Measurements from ENCODE around the gene SLAIN2.
A peak's percentile ranks its signal among the peaks of the same experiment; 100 is the strongest.

SLAIN2 gene

GRCh38 chr4:48324281-48324680 lies 17.0 kb upstream of the SLAIN2 start:
- H3K4me1 Mint-ChIP-seq = no peaks in the 10 kb centered on the region
- H3K27ac Mint-ChIP-seq = no peak overlapping the region
- DNase-seq (ENCODE audit: low spot score in 2 of 2) (no peak), ATAC-seq (no peak)
- no peaks in the 10 kb centered on the region for H3K36me3 Mint-ChIP-seq
- H3K4me3 Mint-ChIP-seq = no peak overlapping the region
- no peaks in the 10 kb centered on the region for H3K9me3 Mint-ChIP-seq

- DNase-seq (ENCODE audit: low spot score in 2 of 2) = no peak
- no peak for ATAC-seq
- no peaks in the 10 kb centered on the region for H3K9me3 Mint-ChIP-seq
- H3K4me1 Mint-ChIP-seq = no peaks in the 10 kb centered on the region
- H3K36me3 Mint-ChIP-seq = no peaks in the 10 kb centered on the region
- no peak overlapping the region for H3K27ac Mint-ChIP-seq
- no peak overlapping the region for H3K4me3 Mint-ChIP-seq
Observed at GRCh38 chr4:48329193-48329592, 12.1 kb upstream of the SLAIN2 start.

- Mint-ChIP-seq H3K36me3 (no peaks in the 10 kb centered on the region), H3K27ac (no peak overlapping the region), H3K9me3 (no peaks in the 10 kb centered on the region), H3K4me1 (no peaks in the 10 kb centered on the region), H3K4me3 (no peak overlapping the region)
- DNase-seq (ENCODE audit: low spot score in 2 of 2) (no peak), ATAC-seq (peak; percentile 76)
Observed at GRCh38 chr4:48329976-48330375, 11.4 kb upstream of the SLAIN2 start.

GRCh38 chr4:48331577-48332330 lies 9.6 kb upstream of the SLAIN2 start:
- ATAC-seq = no peak
- Mint-ChIP-seq H3K4me1 (no peaks in the 10 kb centered on the region), H3K4me3 (no peak overlapping the region), H3K36me3 (no peaks in the 10 kb centered on the region), H3K9me3 (no peaks in the 10 kb centered on the region), H3K27ac (no peak overlapping the region)
- DNase-seq (ENCODE audit: low spot score in 2 of 2) = no peak

- no peak for ATAC-seq
- no peak for DNase-seq (ENCODE audit: low spot score in 2 of 2)
- H3K4me3 Mint-ChIP-seq = no peak overlapping the region
- H3K27ac Mint-ChIP-seq = no peak overlapping the region
- no peaks in the 10 kb centered on the region for H3K36me3 Mint-ChIP-seq
- peaks cover 8% of the 10 kb centered on the region for H3K4me1 Mint-ChIP-seq
- no peaks in the 10 kb centered on the region for H3K9me3 Mint-ChIP-seq
Observed at GRCh38 chr4:48332661-48333060, 8.7 kb upstream of the SLAIN2 start.

GRCh38 chr4:48333587-48333986 lies 7.7 kb upstream of the SLAIN2 start:
- ATAC-seq (no peak), DNase-seq (ENCODE audit: low spot score in 2 of 2) (no peak)
- H3K4me1 Mint-ChIP-seq = peaks cover 17% of the 10 kb centered on the region
- H3K4me3 Mint-ChIP-seq = no peak overlapping the region
- H3K36me3 Mint-ChIP-seq = no peaks in the 10 kb centered on the region
- no peaks in the 10 kb centered on the region for H3K9me3 Mint-ChIP-seq
- H3K27ac Mint-ChIP-seq = no peak overlapping the region

- no peak overlapping the region for H3K4me3 Mint-ChIP-seq
- no peak overlapping the region for H3K27ac Mint-ChIP-seq
- peaks cover 18% of the 10 kb centered on the region for H3K4me1 Mint-ChIP-seq
- H3K9me3 Mint-ChIP-seq = no peaks in the 10 kb centered on the region
- DNase-seq (ENCODE audit: low spot score in 2 of 2) = no peak
- ATAC-seq = no peak
- H3K36me3 Mint-ChIP-seq = no peaks in the 10 kb centered on the region
Observed at GRCh38 chr4:48334236-48334635, 7.1 kb upstream of the SLAIN2 start.

GRCh38 chr4:48334900-48335384 lies 6.4 kb upstream of the SLAIN2 start:
- no peak for DNase-seq (ENCODE audit: low spot score in 2 of 2)
- ATAC-seq = no peak
- Mint-ChIP-seq H3K36me3 (peaks cover 1% of the 10 kb centered on the region), H3K27ac (no peak overlapping the region), H3K4me3 (no peak overlapping the region), H3K4me1 (peaks cover 19% of the 10 kb centered on the region), H3K9me3 (no peaks in the 10 kb centered on the region)

GRCh38 chr4:48336146-48336870 lies 5.0 kb upstream of the SLAIN2 start:
- DNase-seq (ENCODE audit: low spot score in 2 of 2) (no peak), ATAC-seq (no peak)
- Mint-ChIP-seq H3K27ac (no peak overlapping the region), H3K36me3 (peaks cover 7% of the 10 kb centered on the region), H3K9me3 (no peaks in the 10 kb centered on the region), H3K4me3 (no peak overlapping the region), H3K4me1 (peaks cover 24% of the 10 kb centered on the region)

GRCh38 chr4:48337731-48338130 lies 3.6 kb upstream of the SLAIN2 start:
- no peaks in the 10 kb centered on the region for H3K9me3 Mint-ChIP-seq

GRCh38 chr4:48339642-48340041 lies 1.7 kb upstream of the SLAIN2 start:
- H3K4me1 Mint-ChIP-seq = peaks cover 43% of the 10 kb centered on the region
- peak overlapping the region; percentile 95 for H3K4me3 Mint-ChIP-seq
- H3K27ac Mint-ChIP-seq = peak overlapping the region; percentile 99

More at GRCh38 chr4:48337731-48338130, 3.6 kb upstream of the SLAIN2 start:
- Mint-ChIP-seq H3K36me3 (peaks cover 14% of the 10 kb centered on the region), H3K4me3 (no peak overlapping the region), H3K4me1 (peaks cover 29% of the 10 kb centered on the region), H3K27ac (no peak overlapping the region)
- no peak for DNase-seq (ENCODE audit: low spot score in 2 of 2)
- ATAC-seq = no peak

GRCh38 chr4:48340276-48340964 lies 909 bp upstream of the SLAIN2 start:
- Mint-ChIP-seq H3K4me3 (peak overlapping the region; percentile 95), H3K9me3 (no peaks in the 10 kb centered on the region), H3K36me3 (peaks cover 14% of the 10 kb centered on the region), H3K27ac (peak overlapping the region; percentile 99), H3K4me1 (peaks cover 51% of the 10 kb centered on the region)
- DNase-seq (ENCODE audit: low spot score in 2 of 2) (no peak), ATAC-seq (peak; percentile 2)

More at GRCh38 chr4:48339642-48340041, 1.7 kb upstream of the SLAIN2 start:
- DNase-seq (ENCODE audit: low spot score in 2 of 2) (no peak), ATAC-seq (no peak)
- H3K9me3 Mint-ChIP-seq = no peaks in the 10 kb centered on the region
- H3K36me3 Mint-ChIP-seq = peaks cover 14% of the 10 kb centered on the region

- H3K27ac Mint-ChIP-seq = peak overlapping the region; percentile 99
- peaks cover 62% of the 10 kb centered on the region for H3K4me1 Mint-ChIP-seq
- peak overlapping the region; percentile 95 for H3K4me3 Mint-ChIP-seq
- no peaks in the 10 kb centered on the region for H3K9me3 Mint-ChIP-seq
- peak; percentile 38 for ATAC-seq
- H3K36me3 Mint-ChIP-seq = peaks cover 14% of the 10 kb centered on the region
- peak in 1 of 2 donors; percentile 37 for DNase-seq (ENCODE audit: low spot score in 2 of 2)
Observed at GRCh38 chr4:48341776-48342605, 662 bp downstream of the SLAIN2 start.

GRCh38 chr4:48342606-48342880 lies 1.2 kb downstream of the SLAIN2 start:
- H3K4me1 Mint-ChIP-seq = peaks cover 58% of the 10 kb centered on the region

GRCh38 chr4:48343035-48343434 lies 1.7 kb downstream of the SLAIN2 start:
- peak overlapping the region; percentile 99 for H3K27ac Mint-ChIP-seq
- H3K4me3 Mint-ChIP-seq = peak overlapping the region; percentile 95
- H3K9me3 Mint-ChIP-seq = no peaks in the 10 kb centered on the region
- peaks cover 58% of the 10 kb centered on the region for H3K4me1 Mint-ChIP-seq
- H3K36me3 Mint-ChIP-seq = peaks cover 14% of the 10 kb centered on the region
- no peak for ATAC-seq
- DNase-seq (ENCODE audit: low spot score in 2 of 2) = no peak

More at GRCh38 chr4:48342606-48342880, 1.2 kb downstream of the SLAIN2 start:
- Mint-ChIP-seq H3K36me3 (peaks cover 14% of the 10 kb centered on the region), H3K4me3 (peak overlapping the region; percentile 95), H3K9me3 (no peaks in the 10 kb centered on the region), H3K27ac (peak overlapping the region; percentile 99)
- DNase-seq (ENCODE audit: low spot score in 2 of 2) = no peak
- no peak for ATAC-seq
